Measurements from ENCODE around the gene SLC35G6.

SLC35G6 gene

GRCh38 chr17:7481275-7481674, at the start of gene SLC35G6:
SLC35G6 (plus strand) TSS chr17:7481446; CDS start chr17:7481517, 71 bp downstream.
- peak within 1 kb of the TSS; percentile 71; the same call in 1 of the 2 replicates for H3K4me3 ChIP-seq (ENCODE audit: low read length)

- H3K4me3 ChIP-seq (ENCODE audit: low read length) = no peak overlapping the region
- no peak for TF ChIP-seq ZNF274 (IDR thresholded peaks at IDR 0.05; ENCODE audit: low read depth, low read length)
Observed at GRCh38 chr17:7432296-7432695, 49.0 kb upstream of the SLC35G6 start.

DNA sequence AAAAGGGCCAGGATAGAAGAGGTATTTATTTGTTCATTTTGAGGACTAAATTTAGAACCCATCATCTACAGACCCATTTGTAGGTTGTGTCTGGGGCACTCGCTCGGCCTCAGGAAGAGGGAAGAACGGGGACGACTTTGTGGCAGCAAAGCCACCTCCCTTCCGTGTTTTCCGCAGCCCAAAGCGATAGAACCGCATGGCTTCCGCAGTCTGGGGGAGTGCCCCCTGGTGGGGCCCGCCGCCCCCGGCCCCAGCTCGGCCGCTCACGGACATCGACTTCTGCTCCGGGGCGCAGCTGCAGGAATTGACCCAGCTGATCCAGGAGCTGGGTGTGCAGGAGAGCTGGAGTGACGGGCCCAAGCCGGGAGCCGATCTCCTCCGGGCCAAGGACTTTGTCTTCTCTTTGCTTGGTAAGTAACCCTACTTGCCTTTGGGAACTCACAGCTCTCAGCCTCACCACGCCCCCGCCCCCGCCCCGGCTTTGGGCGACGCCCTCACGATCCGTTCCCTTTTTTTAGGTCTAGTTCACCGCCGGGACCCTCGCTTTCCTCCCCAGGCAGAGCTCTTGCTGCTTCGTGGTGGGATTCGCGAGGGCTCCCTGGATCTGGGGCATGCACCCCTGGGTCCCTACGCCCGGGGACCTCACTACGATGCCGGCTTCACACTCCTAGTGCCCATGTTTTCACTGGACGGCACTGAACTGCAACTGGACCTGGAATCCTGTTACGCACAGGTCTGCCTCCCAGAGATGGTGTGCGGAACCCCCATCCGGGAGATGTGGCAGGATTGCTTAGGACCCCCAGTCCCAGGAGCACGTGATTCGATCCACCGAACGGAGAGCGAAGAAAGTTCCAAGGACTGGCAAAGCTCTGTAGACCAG, 45.3 kb upstream of the SLC35G6 start:
- no peak for TF ChIP-seq ZNF274 (IDR thresholded peaks at IDR 0.05; ENCODE audit: low read depth, low read length)
- peak overlapping the region; percentile 61 for H3K4me3 ChIP-seq (ENCODE audit: low read length)

DNA sequence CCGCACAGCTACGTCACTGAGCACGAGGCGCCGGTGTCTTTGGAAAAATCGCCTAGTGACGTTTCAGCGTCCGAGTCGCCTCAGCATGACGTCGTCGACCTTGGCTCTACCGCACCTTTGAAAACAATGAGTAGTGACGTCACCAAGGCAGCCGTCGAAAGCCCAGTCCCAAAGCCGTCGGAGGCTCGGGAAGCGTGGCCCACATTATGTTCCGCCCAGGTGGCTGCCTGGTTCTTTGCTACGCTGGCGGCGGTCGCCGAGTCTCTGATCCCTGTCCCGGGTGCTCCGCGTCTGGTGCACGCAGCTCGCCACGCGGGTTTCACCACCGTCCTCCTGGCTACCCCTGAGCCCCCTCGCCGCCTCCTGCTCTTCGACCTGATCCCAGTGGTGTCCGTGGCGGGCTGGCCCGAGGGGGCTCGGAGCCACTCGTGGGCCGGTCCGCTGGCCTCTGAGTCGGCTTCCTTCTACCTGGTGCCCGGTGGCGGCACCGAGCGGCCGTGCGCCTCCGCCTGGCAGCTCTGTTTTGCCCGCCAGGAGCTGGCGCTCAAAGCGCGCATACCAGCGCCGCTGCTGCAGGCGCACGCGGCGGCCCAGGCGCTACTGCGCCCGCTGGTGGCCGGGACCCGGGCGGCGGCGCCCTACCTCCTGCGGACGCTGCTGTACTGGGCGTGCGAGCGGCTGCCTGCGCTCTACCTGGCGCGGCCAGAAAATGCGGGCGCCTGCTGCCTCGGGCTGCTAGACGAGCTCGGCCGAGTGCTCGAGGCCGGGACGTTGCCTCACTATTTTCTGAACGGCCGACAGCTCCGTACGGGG, 44.5 kb upstream of the SLC35G6 start:
- TF ChIP-seq ZNF274 (IDR thresholded peaks at IDR 0.05; ENCODE audit: low read depth, low read length) = no peak
- H3K4me3 ChIP-seq (ENCODE audit: low read length) = peak overlapping the region; percentile 61; the same call in 1 of the 2 replicates

DNA sequence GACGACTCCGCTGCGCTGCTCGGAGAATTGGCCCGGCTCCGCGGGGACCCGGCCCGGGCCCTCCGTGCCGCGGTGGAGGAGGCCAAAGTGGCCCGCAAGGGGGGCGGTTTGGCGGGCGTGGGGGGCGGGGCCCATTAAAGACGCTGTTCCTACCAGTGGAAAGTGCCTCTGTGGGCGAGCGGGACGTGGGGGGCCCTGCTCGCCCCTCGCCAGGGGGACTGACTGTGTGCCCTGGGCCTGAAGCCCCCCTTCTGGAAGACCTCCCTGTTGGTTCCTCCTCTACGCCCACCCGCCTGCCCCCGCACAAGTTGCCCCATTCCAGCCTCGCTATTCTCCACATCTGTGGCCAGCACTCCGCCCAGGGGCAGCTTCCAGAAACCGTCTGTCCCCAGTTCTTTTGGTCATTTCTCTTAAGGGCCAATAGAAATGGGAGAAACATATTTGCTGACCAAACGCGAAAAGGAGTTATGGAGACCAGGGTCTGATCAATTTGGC, 43.8 kb upstream of the SLC35G6 start:
- no peak overlapping the region; the same call in 1 of the 2 replicates for H3K4me3 ChIP-seq (ENCODE audit: low read length)
- no peak for TF ChIP-seq ZNF274 (IDR thresholded peaks at IDR 0.05; ENCODE audit: low read depth, low read length)

DNA sequence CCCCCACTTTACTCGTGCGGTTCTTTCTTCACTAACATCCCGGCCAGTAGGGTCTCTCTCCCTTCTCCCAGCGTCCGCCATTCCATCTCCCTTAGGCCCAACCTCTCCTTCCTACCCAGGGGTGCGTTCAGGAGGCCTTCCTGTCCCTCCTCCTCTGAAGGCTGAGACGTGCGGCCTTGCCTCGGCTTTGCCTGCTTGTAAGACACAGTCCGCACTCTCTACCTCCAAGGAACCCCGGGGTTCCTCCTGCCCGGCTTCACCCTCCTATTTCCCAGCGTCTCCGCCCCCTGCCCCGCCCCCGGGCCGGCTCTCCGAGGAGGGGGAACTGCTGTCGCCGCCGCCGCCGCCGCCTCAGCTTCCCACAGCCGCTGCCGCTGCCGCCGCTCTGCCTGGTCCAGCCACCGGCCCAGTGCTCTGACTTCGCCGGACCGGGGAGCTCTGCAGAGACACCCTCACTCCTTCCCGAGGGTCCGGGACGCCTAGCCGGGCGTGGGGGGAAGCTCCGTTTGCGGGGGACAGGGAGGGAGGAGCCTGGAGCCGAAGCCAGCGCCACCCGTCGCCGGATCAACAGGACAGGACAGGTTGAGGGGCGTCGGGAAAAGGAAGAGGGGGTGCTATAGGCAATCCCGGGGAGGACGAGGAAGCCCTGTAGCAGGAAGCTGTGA, 43.2 kb upstream of the SLC35G6 start:
- peak overlapping the region; percentile 3; the same call in 1 of the 2 replicates for H3K4me3 ChIP-seq (ENCODE audit: low read length)
- no peak for TF ChIP-seq ZNF274 (IDR thresholded peaks at IDR 0.05; ENCODE audit: low read depth, low read length)

GRCh38 chr17:7438656-7439460, 42.4 kb upstream of the SLC35G6 start:
- no peak for TF ChIP-seq ZNF274 (IDR thresholded peaks at IDR 0.05; ENCODE audit: low read depth, low read length)

DNA sequence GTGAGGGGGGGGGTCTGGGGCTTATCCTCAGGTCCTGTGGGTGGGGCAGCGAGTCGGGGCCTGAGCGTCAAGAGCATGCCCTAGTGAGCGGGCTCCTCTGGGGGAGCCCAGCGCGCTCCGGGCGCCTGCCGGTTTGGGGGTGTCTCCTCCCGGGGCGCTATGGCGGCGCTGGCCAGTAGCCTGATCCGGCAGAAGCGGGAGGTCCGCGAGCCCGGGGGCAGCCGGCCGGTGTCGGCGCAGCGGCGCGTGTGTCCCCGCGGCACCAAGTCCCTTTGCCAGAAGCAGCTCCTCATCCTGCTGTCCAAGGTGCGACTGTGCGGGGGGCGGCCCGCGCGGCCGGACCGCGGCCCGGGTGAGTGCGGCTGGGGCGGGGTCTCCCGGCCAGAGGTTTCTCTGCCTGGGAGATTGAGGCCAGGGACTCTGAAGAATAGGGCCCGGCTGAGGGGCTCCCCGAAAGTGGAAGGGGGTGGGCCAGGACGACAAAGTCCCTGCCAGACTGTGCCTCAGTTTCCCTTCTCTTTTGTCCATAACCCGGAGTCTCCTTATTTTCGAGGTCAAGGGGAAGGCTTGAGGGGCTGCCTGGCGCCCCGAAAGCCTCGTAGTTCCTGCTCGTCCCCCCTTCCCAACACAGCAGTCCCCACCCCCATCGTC, 41.7 kb upstream of the SLC35G6 start, which contains the start of gene FGF11:
Gene FGF11, plus strand, starts transcription at position 51 of the 651 bp plus-strand sequence. Its CDS starts 109 bp downstream, at position 160.
- peak within 1 kb of the TSS; percentile 55; the same call in 1 of the 2 replicates for H3K4me3 ChIP-seq (ENCODE audit: low read length)
- no peak for TF ChIP-seq ZNF274 (IDR thresholded peaks at IDR 0.05; ENCODE audit: low read depth, low read length)

More at GRCh38 chr17:7438656-7439460, 42.4 kb upstream of the SLC35G6 start:
- H3K4me3 ChIP-seq (ENCODE audit: low read length) = no peak overlapping the region; the same call in 1 of the 2 replicates

GRCh38 chr17:7440113-7440833, 41.0 kb upstream of the SLC35G6 start:
- peak overlapping the region; percentile 55; the same call in 1 of the 2 replicates for H3K4me3 ChIP-seq (ENCODE audit: low read length)
- TF ChIP-seq ZNF274 (IDR thresholded peaks at IDR 0.05; ENCODE audit: low read depth, low read length) = no peak

- no peak for TF ChIP-seq ZNF274 (IDR thresholded peaks at IDR 0.05; ENCODE audit: low read depth, low read length)
- no peak overlapping the region; the same call in 1 of the 2 replicates for H3K4me3 ChIP-seq (ENCODE audit: low read length)
Observed at GRCh38 chr17:7440834-7441195, 40.4 kb upstream of the SLC35G6 start.

GRCh38 chr17:7441266-7441665, 40.0 kb upstream of the SLC35G6 start:
- TF ChIP-seq ZNF274 (IDR thresholded peaks at IDR 0.05; ENCODE audit: low read depth, low read length) = no peak
- H3K4me3 ChIP-seq (ENCODE audit: low read length) = no peak overlapping the region

DNA sequence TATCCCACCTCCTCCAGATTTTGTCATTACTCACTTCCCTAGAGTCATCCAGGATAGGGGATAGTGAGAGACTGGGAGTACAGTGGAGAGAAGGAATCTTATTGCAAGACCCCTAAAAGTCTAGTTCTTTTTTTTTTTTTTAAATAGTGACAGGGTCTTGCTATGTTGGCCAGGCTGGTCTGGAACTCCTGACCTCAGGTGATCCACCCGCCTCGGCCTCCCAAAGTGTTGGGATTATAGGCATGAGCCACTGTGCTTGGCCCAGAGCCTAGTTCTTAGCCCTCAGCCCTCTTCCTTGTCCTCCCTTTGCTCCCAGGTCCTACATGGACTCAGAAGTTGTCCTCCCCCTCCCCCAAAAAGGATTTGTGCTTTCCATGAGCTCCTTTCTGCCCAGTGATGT, 39.1 kb upstream of the SLC35G6 start:
- no peak for TF ChIP-seq ZNF274 (IDR thresholded peaks at IDR 0.05; ENCODE audit: low read depth, low read length)
- no peak overlapping the region for H3K4me3 ChIP-seq (ENCODE audit: low read length)
